ENCODE measurements around the gene TMEM258. TPM values are rescaled to one million over a fixed set of nuclear protein-coding genes. Genes with fewer than 3 reads are reported as not detected.

TMEM258 gene
- total RNA-seq, 4 donors from 2014 or later = 33.6 to 42.8 (median 36.6) TPM

DNA sequence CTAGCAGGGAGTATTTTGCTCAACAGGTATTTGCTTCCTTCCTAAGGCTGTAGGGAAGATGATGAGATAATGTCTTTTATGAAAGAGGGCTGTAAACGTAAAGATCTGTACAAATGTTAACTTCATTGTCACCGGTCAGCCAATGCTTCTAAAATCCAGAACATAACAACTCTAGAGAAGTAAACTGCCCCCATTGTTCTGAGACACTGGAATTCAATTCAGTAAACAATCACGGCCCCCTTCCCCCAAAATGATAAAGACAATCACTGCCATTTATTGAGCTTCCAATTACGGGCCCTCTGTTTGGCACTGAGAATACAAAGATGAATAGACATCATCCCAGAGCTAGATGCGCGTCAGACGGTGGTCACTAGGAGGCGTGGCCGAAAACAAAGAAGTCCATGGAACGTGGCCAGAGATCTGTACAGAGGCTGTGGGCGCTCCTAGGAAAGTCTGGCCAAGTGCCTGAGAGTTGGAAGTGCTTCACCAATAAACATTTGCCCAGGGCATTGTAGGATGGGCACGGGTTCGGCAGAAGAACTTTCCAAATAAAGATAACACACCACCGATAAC, 576 bp downstream of the TMEM258 start:
- intact Hi-C loops (cut with DNase I; ENCODE audit: low total_unique reads) = loop anchor here (10.0 kb wide), 1 partner anchor 323 kb away; no protein-coding TSS in a partner anchor
- TF ChIP-seq POLR2A (IDR thresholded peaks at IDR 0.05) = no peak
- TF ChIP-seq, protein P1, sequence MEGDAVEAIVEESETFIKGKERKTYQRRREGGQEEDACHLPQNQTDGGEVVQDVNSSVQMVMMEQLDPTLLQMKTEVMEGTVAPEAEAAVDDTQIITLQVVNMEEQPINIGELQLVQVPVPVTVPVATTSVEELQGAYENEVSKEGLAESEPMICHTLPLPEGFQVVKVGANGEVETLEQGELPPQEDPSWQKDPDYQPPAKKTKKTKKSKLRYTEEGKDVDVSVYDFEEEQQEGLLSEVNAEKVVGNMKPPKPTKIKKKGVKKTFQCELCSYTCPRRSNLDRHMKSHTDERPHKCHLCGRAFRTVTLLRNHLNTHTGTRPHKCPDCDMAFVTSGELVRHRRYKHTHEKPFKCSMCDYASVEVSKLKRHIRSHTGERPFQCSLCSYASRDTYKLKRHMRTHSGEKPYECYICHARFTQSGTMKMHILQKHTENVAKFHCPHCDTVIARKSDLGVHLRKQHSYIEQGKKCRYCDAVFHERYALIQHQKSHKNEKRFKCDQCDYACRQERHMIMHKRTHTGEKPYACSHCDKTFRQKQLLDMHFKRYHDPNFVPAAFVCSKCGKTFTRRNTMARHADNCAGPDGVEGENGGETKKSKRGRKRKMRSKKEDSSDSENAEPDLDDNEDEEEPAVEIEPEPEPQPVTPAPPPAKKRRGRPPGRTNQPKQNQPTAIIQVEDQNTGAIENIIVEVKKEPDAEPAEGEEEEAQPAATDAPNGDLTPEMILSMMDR (IDR thresholded peaks at IDR 0.05) = no peak
- H3K4me3 ChIP-seq (ENCODE audit: low read depth, poor library complexity, severe bottlenecking) = peak overlapping the region; percentile 77
- peak in 1 of 2 donors; percentile 67 for DNase-seq (ENCODE audit: low spot score in 2 of 2)
- 4% methylated on average over 14 of the region's 14 CpGs for WGBS, 2 donors

DNA sequence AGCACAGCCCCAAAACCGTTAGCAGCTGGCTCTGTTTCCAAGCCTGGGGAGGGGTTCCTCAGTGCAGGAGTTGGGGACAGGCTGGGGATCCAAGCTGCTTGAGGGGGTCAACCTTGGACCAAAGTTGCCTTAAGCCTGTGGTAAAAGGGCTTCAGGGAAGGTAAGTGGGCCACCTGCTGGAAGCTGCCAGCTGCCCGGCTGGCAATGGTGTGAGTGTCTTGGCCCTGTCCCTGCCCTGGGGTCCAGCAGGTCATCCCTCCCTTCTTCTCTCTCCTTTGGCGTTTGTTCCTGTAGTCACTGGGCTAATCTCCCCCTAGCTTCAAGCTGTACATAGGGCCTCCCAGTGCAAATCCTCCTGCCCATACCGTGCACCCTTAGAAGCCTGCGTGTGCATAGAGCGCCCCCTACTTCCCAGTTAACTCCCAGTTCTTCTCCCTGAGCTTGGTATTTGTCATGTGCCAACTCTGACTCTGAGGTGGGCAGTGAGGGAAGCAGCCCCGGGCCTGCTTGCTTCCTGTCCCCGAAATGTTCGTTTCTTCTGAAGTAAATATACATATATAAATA, 4.4 kb downstream of the TMEM258 start:
- intact Hi-C loops (cut with DNase I; ENCODE audit: low total_unique reads) = no loop called here
- H3K4me3 ChIP-seq (ENCODE audit: low read depth, poor library complexity, severe bottlenecking) = no peak overlapping the region
- WGBS, 2 donors = 68 to 75% methylated on average over 9 of the region's 9 CpGs
- no peak for DNase-seq (ENCODE audit: low spot score in 2 of 2)
- TF ChIP-seq POLR2A (IDR thresholded peaks at IDR 0.05) = no peak
- TF ChIP-seq, protein P1 (IDR thresholded peaks at IDR 0.05) = no peak

DNA sequence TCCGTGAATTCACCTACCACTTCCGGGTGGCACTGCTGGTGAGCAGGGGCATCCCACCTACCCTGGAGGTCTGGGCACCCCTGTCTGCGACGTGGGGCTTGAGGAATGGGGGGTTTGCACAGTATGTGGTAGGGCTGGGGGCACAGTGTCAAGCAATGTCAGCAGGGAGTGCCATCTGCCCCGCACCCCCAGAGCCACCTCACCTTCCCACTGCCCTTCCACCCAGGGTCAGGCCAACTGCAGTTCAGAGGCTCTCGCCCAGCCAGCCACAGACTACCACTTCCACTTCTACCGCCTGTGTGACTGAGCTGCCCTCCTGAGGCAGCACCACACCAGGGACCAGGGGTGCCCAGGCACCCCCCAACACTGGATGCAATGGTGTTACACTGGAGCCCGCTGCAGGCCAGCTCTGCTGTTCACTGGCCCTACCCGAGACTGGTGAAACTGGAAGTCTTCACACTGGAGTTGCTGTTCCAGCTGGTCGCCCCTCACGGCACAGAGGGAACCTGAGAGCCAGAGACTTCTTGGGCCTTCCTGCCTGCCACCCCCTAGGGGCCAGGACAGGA, 6.5 kb downstream of the TMEM258 start:
- WGBS, 2 donors = 93 to 94% methylated on average over 11 of the region's 11 CpGs
- intact Hi-C loops (cut with DNase I; ENCODE audit: low total_unique reads) = no loop called here
- no peak overlapping the region for H3K4me3 ChIP-seq (ENCODE audit: low read depth, poor library complexity, severe bottlenecking)
- no peak for DNase-seq (ENCODE audit: low spot score in 2 of 2)
- no peak for TF ChIP-seq POLR2A (IDR thresholded peaks at IDR 0.05)
- TF ChIP-seq, protein P1 (IDR thresholded peaks at IDR 0.05) = no peak

DNA sequence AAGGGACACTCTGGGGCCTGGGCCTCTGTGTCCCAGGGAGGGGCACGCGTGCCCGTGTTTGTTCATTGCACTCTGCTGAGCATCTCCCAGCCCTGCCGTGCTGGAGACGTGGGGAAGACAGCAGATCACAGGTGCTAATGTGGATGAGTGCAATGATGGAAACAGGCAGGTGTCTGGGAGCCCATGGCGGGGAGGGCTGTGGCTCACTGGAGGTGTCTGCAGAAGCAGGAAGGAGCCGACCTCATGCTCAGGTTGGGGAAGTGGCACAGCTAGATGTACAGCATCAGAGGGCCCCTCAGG, 7.9 kb downstream of the TMEM258 start:
- 81 to 88% methylated on average over 7 of the region's 7 CpGs for WGBS, 2 donors
- intact Hi-C loops (cut with DNase I; ENCODE audit: low total_unique reads) = no loop called here
- TF ChIP-seq POLR2A (IDR thresholded peaks at IDR 0.05) = no peak
- TF ChIP-seq, protein P1 (IDR thresholded peaks at IDR 0.05) = no peak

DNA sequence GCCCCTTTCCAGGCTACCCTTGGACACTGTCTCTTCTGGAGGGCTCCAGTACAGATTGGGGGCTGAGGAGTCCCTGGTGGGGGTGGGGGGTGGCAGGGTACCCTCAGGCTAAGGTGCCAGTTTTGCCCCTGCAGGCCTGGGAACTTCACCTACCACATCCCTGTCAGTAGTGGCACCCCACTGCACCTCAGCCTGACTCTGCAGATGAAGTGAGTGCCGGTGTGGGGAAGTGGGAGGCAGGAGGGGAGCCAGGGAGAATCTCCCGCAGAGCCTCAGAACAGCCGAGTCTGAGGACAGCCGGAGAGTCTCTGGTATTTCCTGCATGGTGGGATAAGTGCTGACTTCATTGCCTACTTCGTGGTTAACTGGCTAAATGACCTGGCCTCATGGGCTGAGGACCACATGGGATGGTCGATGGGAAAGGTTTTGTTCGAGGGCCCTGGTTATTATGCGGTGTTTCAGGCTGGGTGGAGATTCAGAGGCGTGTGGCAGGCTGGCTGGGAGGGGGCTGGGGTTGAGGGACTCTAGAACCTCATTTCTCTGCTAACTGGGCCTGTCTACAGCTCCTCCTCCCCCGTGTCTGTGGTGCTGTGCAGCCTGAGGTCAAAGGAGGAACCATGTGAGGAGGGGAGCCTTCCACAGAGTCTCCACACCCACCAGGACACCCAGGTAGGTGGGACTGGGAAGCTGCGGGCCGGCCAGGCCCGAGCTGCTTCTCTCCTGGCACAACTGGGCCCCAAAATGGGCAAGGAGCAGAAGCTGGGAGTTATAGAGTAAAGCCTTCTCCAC, 8.5 kb downstream of the TMEM258 start:
- H3K4me3 ChIP-seq (ENCODE audit: low read depth, poor library complexity, severe bottlenecking) = no peak overlapping the region
- TF ChIP-seq POLR2A (IDR thresholded peaks at IDR 0.05) = no peak
- TF ChIP-seq, protein P1 (IDR thresholded peaks at IDR 0.05) = no peak
- no peak for DNase-seq (ENCODE audit: low spot score in 2 of 2)
- WGBS, 2 donors = 69 to 79% methylated on average over 12 to 13 of the region's 13 CpGs
- intact Hi-C loops (cut with DNase I; ENCODE audit: low total_unique reads) = no loop called here

More for the DNA sequence above, 7.9 kb downstream of the TMEM258 start:
- no peak overlapping the region for H3K4me3 ChIP-seq (ENCODE audit: low read depth, poor library complexity, severe bottlenecking)
- DNase-seq (ENCODE audit: low spot score in 2 of 2) = no peak
